Pulmonary artery endothelial cell (primary cell): ENCODE results near the gene GNRHR. TPM values are rescaled to one million over a fixed set of nuclear protein-coding genes. Genes with fewer than 3 reads are reported as not detected.
"Not testable (repeated sequence)": the region's sequence is repeated elsewhere in the genome, so short reads cannot be mapped to it uniquely, and the experiment has no call there.

ENCODE experiments used
- DNase-seq: peaks from one replicate; pipeline ENCODE4 v3.0.0-alpha.2; 2011; ENCODE audit warnings: low read depth, low spot score
- total RNA-seq: library from RNA; depleted of rRNA; stranded (reverse); fragments of >200 nt; gene quantifications from 2 replicates; pipeline ENCODE4 v1.2.3, GENCODE V29; 2014

The GNRHR gene, protein sequence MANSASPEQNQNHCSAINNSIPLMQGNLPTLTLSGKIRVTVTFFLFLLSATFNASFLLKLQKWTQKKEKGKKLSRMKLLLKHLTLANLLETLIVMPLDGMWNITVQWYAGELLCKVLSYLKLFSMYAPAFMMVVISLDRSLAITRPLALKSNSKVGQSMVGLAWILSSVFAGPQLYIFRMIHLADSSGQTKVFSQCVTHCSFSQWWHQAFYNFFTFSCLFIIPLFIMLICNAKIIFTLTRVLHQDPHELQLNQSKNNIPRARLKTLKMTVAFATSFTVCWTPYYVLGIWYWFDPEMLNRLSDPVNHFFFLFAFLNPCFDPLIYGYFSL
- total RNA-seq = not detected in 2 replicates

DNA sequence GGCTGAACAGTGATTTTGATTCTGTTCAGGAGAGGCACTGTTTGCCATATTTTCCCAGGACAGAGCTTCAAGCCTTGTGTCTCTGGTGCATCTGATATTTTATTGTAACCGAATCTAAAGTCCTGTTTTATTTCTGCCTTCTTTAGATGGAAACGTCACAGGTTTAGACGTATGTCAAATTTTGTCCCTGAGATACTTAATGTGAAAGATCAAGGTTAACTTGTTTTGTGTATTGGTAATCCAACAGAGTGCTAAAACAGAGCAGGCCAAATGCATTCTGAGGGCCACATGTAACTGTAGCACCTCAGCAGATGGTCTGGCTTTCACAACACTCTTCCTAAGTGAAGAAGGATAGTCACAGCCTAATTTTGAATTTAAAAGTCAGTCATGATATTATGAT, at the start of gene GNRHR:
Gene GNRHR, minus strand, starts transcription at position 101 of the 400 bp plus-strand sequence. Its CDS starts 53 bp downstream, at position 48.
- no peak for DNase-seq

DNA sequence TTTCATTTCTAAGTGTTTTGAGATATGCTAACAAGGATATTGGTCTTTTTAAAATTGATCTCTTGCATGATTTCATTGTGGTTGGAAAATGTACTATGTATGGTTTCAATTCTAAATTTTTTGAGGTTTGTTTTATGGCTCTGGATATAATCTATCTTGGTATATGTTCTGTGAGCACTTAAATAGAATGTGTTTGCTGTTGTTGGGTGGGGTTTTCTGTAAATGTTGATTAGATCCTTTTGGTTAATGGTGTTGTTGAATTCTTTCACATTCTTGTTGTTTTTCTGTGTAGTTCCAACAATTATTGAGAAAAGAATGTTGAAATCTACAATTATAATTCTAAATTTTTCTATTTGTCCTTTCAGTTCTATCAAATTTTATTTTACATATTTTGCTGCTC, 42.6 kb upstream of the GNRHR start:
- DNase-seq = no peak

DNA sequence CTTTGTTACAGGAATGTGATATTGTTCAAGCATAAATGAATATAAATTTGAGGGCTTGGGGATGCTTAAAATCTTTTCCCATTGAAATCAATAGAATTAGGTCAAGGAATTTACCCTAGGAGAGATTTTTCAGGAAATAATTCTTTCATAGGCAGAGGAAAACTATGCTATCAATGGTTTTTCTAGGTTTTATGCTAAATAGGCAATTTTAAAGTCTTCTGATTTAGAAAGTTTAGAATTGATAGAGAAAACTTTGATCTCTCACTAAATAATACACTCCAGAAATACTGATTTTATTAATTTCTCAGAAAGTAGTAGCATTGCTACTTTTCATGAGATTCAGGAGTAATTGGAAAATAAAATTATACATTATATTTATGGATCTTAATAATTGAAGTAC, 36.5 kb upstream of the GNRHR start:
- DNase-seq = no peak

- DNase-seq = no peak
These were observed 33.1 kb upstream of the GNRHR start for GRCh38 chr4:67787311-67787710.

GRCh38 chr4:67785528-67785927, 31.3 kb upstream of the GNRHR start:
- no peak for DNase-seq

- DNase-seq = no peak
These were observed 25.4 kb upstream of the GNRHR start for GRCh38 chr4:67779631-67780030.

DNA sequence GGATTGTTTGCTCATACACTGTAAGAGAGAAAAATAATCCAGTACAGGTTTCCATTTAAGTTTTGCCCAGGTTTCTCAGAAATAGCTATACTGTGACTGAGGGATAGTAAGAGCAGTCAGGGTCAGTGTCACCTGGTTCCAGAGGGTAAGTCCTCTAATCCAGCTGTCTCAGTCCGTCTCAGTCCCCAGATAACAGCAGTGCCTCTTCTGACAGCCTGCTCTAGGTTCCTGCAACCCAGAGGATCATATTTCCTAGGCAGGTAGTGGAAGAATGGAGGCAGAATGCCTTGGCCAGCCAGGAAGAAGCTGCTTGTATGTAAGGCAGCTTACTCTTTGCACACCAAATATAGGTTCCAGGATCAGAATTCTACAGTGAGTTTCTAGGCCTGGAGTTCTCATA, 22.6 kb upstream of the GNRHR start:
- DNase-seq = no peak

DNA sequence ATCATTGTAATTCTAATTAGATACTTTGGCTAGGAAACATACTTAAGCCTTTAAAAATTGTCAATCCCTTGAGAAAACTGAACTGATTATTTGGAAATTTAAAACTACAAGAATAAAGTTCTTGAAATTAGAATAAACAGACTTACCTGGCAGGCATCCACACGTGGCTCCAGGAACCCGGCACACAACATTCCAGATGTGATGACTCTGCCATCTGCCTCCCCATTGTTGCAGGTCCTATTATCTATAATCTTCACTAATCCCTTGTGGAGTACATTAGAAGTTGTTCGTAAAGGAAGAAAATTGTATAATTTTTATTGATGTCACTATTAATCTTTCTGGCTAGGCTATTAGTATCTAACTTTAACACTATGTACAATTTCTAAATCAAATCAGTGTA, 16.2 kb upstream of the GNRHR start:
- no peak for DNase-seq

- DNase-seq = no peak
These were observed 11.7 kb upstream of the GNRHR start for GRCh38 chr4:67765928-67766327.

GRCh38 chr4:67765401-67765800, 11.2 kb upstream of the GNRHR start:
- no peak for DNase-seq

DNA sequence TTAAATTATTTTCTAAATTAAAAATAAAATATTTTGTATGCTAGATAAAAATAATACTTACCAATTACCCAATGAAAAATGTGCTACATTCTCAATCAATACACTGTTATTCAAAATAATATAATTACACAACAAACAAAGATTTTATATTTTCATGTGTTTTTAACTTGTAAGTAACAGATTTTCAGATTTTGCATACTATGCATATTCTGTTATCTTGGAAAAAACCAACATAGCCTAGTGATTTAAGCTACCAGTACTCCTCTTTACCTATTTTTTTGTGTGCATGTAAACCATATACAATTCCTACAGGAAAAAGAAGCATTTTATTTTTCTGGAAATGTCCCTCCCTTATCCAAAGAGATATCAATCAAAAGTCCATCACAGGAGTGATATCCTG, 10.0 kb upstream of the GNRHR start:
- DNase-seq = no peak

GRCh38 chr4:67762086-67762485, 7.9 kb upstream of the GNRHR start:
- DNase-seq = no peak

DNA sequence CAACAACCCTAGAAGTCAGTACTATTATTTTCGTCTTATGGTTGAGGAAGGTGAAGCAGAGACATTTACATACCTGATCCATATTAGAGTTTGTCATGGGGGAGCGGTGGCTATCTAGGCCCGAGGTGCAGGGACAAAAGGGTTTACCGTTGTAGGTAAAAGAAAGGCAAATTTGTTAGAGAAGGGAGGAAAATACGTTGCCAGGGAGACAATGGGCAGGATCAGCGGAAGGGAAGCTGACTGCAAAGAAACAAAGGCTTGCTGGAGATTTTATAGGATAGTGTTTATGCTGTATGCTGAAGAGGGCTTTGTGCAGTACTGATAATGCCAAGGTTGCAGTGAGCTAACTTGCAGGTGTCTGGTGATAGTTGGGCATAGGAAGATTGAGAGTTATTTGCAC, 2.8 kb upstream of the GNRHR start:
- DNase-seq = not testable (repeated sequence)

GRCh38 chr4:67755974-67756373, 1.8 kb upstream of the GNRHR start:
- DNase-seq = no peak

GRCh38 chr4:67751260-67751659, 2.9 kb downstream of the GNRHR start:
- DNase-seq = no peak

DNA sequence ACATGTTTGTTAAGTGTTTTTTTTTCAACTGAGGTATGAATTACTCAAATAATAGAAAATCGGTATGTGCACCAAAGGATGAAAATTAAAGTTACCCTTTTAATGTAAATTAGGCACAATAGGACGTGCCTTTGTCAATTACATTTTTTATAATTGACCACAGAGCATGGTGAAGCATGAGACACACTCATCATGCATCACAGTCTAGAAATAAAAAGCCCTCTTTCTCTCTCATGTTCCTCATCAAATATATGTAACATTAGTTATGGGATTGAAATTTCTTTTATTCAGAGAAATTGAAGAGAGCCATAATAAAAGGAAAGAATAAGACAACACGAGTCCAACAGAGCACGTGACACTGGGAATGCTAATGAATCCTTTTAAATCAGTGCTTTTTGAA, 3.5 kb downstream of the GNRHR start:
- no peak for DNase-seq

- no peak for DNase-seq
These were observed 4.9 kb downstream of the GNRHR start for GRCh38 chr4:67749286-67749685.

GRCh38 chr4:67746797-67747495, 7.2 kb downstream of the GNRHR start:
- no peak for DNase-seq

DNA sequence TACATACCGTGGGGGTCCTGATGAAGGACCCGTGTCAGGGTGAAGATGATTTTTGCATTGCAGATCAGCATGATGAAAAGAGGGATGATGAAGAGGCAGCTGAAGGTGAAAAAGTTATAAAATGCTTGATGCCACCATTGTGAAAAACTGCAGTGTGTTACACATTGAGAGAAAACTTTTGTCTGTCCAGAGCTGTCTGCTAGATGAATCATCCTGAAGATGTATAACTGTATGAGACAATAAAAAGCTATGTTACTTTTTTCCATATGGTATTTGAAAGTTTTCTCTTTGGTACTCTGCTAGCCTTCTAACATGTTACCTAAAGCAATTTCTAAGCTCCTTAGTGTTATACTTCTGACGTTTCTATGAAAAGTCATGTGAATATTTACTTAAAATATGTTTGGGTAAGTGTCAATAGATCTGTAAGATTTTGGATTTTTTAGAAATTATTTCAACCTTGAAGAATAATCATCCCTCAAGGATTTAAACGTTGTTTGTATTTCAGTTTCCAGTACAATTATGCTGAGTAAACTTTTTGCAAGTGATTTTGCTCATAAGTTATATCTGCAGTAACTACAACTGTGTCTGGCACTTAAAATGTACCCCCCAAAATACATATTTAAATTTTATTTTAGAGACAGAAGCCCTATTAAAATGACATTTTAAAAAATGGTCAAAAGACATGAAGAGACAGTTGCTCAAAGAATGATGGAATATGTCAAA, 9.5 kb downstream of the GNRHR start:
- DNase-seq = no peak

DNA sequence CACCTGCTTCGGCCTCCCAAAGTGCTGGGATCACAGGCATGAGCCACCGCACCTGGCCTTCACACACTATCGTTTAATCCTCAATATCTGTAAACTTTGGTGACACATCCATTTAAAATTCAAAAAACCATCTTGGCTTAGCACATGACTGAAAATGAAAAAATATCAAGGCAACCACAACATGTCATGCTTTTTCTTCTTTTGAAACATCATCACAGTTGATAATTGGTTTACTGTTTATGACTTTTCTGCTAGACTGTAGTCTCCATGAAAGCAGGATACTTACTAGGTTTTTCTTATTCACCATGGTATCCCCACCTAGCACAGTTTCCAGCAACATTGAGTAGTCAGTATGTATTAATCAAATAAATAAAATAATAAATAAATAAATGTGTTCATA, 11.0 kb downstream of the GNRHR start:
- DNase-seq = no peak

DNA sequence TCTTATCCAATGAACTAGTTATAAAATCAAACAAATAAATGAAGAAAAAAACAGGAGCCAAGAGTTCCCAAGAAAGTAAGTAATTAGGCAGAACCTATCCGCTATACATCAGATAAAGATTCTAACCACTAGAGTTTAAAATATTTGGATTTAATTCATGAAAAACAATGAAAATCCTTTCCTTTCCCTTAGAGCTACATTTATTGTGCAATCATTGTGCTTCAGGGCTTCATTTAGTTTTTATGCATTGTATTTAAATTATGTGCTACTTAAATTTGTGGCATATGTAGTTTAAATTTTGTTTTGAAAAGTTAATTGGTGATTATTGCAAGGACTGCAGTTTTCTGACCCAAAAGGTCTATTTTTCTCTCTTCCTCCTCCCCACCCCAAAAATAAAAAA, 17.9 kb downstream of the GNRHR start:
- DNase-seq = no peak

- DNase-seq = no peak
These were observed 18.9 kb downstream of the GNRHR start for GRCh38 chr4:67735325-67735724.
